ENCODE data around the gene RASL10B. TPM values are rescaled to one million over a fixed set of nuclear protein-coding genes. Genes with fewer than 3 reads are reported as not detected.
"Not testable (repeated sequence)": the region's sequence is repeated elsewhere in the genome, so short reads cannot be mapped to it uniquely, and the experiment has no call there.

The RASL10B gene
- polyA plus RNA-seq, 2 donors: 0.28 to 0.53 TPM

- H3K27ac ChIP-seq (ENCODE audit: low read depth in 2 of 2, low read length in 1 of 2): no peak overlapping the region
- peaks cover 0 to 2% of the 10 kb centered on the region in 2 donors for H3K9me3 ChIP-seq (ENCODE audit: control insufficient read depth in 2 of 2, insufficient read depth in 1 of 2, low read depth in 1 of 2, low read length in 1 of 2)
- WGBS, 2 donors: 84 to 86% methylated on average over 15 of the region's 15 CpGs
- peaks cover 5 to 17% of the 10 kb centered on the region in 2 donors for H3K4me1 ChIP-seq (ENCODE audit: control insufficient read depth in 2 of 2, insufficient read depth in 2 of 2, low read length in 1 of 2)
- H3K36me3 ChIP-seq (ENCODE audit: control insufficient read depth in 2 of 2, insufficient read depth in 2 of 2, low read length in 1 of 2): no peaks in the 10 kb centered on the region
- H3K27me3 ChIP-seq (ENCODE audit: control insufficient read depth in 1 of 2, insufficient read depth in 2 of 2, low read length in 2 of 2): peaks cover 0 to 7% of the 10 kb centered on the region in 2 donors
- no peak overlapping the region for H3K4me3 ChIP-seq (ENCODE audit: low read depth in 1 of 2, low read length in 2 of 2)
Observed at GRCh38 chr17:35745749-35746320, 14.4 kb downstream of the RASL10B start.

- H3K9me3 ChIP-seq (ENCODE audit: control insufficient read depth in 2 of 2, insufficient read depth in 1 of 2, low read depth in 1 of 2, low read length in 1 of 2): no peaks in the 10 kb centered on the region
- H3K4me1 ChIP-seq (ENCODE audit: control insufficient read depth in 2 of 2, insufficient read depth in 2 of 2, low read length in 1 of 2): peaks cover 0 to 13% of the 10 kb centered on the region in 2 donors
- no peak overlapping the region for H3K4me3 ChIP-seq (ENCODE audit: low read depth in 1 of 2, low read length in 2 of 2)
- H3K27me3 ChIP-seq (ENCODE audit: control insufficient read depth in 1 of 2, insufficient read depth in 2 of 2, low read length in 2 of 2): no peaks in the 10 kb centered on the region
- no peaks in the 10 kb centered on the region for H3K36me3 ChIP-seq (ENCODE audit: control insufficient read depth in 2 of 2, insufficient read depth in 2 of 2, low read length in 1 of 2)
- WGBS, 2 donors: 27 to 30% methylated on average over 12 of the region's 12 CpGs
- no peak overlapping the region for H3K27ac ChIP-seq (ENCODE audit: low read depth in 2 of 2, low read length in 1 of 2)
Observed at GRCh38 chr17:35747540-35748017, 16.1 kb downstream of the RASL10B start.

GRCh38 chr17:35748341-35748841, 17.0 kb downstream of the RASL10B start:
- Histone ChIP-seq H3K36me3 (ENCODE audit: control insufficient read depth in 2 of 2, insufficient read depth in 2 of 2, low read length in 1 of 2) (no peaks in the 10 kb centered on the region), H3K27me3 (ENCODE audit: control insufficient read depth in 1 of 2, insufficient read depth in 2 of 2, low read length in 2 of 2) (no peaks in the 10 kb centered on the region), H3K4me1 (ENCODE audit: control insufficient read depth in 2 of 2, insufficient read depth in 2 of 2, low read length in 1 of 2) (peaks cover 0 to 15% of the 10 kb centered on the region in 2 donors), H3K4me3 (ENCODE audit: low read depth in 1 of 2, low read length in 2 of 2) (no peak overlapping the region), H3K9me3 (ENCODE audit: control insufficient read depth in 2 of 2, insufficient read depth in 1 of 2, low read depth in 1 of 2, low read length in 1 of 2) (no peaks in the 10 kb centered on the region), H3K27ac (ENCODE audit: low read depth in 2 of 2, low read length in 1 of 2) (no peak overlapping the region)
- 18 to 29% methylated on average over 4 of the region's 4 CpGs for WGBS, 2 donors

GRCh38 chr17:35748979-35749378, 17.5 kb downstream of the RASL10B start:
- no peaks in the 10 kb centered on the region for H3K27me3 ChIP-seq (ENCODE audit: control insufficient read depth in 1 of 2, insufficient read depth in 2 of 2, low read length in 2 of 2)
- H3K36me3 ChIP-seq (ENCODE audit: control insufficient read depth in 2 of 2, insufficient read depth in 2 of 2, low read length in 1 of 2): no peaks in the 10 kb centered on the region
- 73 to 81% methylated on average over 6 of the region's 6 CpGs for WGBS, 2 donors
- H3K9me3 ChIP-seq (ENCODE audit: control insufficient read depth in 2 of 2, insufficient read depth in 1 of 2, low read depth in 1 of 2, low read length in 1 of 2): no peaks in the 10 kb centered on the region
- H3K4me1 ChIP-seq (ENCODE audit: control insufficient read depth in 2 of 2, insufficient read depth in 2 of 2, low read length in 1 of 2): peaks cover 0 to 15% of the 10 kb centered on the region in 2 donors
- no peak overlapping the region for H3K27ac ChIP-seq (ENCODE audit: low read depth in 2 of 2, low read length in 1 of 2)
- no peak overlapping the region for H3K4me3 ChIP-seq (ENCODE audit: low read depth in 1 of 2, low read length in 2 of 2)

GRCh38 chr17:35749560-35750412, 18.3 kb downstream of the RASL10B start:
- Histone ChIP-seq H3K4me1 (ENCODE audit: control insufficient read depth in 2 of 2, insufficient read depth in 2 of 2, low read length in 1 of 2) (peaks cover 0 to 15% of the 10 kb centered on the region in 2 donors), H3K27me3 (ENCODE audit: control insufficient read depth in 1 of 2, insufficient read depth in 2 of 2, low read length in 2 of 2) (no peaks in the 10 kb centered on the region), H3K9me3 (ENCODE audit: control insufficient read depth in 2 of 2, insufficient read depth in 1 of 2, low read depth in 1 of 2, low read length in 1 of 2) (no peaks in the 10 kb centered on the region), H3K36me3 (ENCODE audit: control insufficient read depth in 2 of 2, insufficient read depth in 2 of 2, low read length in 1 of 2) (no peaks in the 10 kb centered on the region), H3K4me3 (ENCODE audit: low read depth in 1 of 2, low read length in 2 of 2) (no peak overlapping the region), H3K27ac (ENCODE audit: low read depth in 2 of 2, low read length in 1 of 2) (no peak overlapping the region)
- 7 to 11% methylated on average over 32 to 35 of the region's 35 CpGs for WGBS, 2 donors

GRCh38 chr17:35750526-35751395, 19.3 kb downstream of the RASL10B start:
- H3K27ac ChIP-seq (ENCODE audit: low read depth in 2 of 2, low read length in 1 of 2): no peak overlapping the region
- WGBS, 2 donors: 73 to 74% methylated on average over 10 of the region's 10 CpGs
- no peak overlapping the region for H3K4me3 ChIP-seq (ENCODE audit: low read depth in 1 of 2, low read length in 2 of 2)
- peaks cover 0 to 15% of the 10 kb centered on the region in 2 donors for H3K4me1 ChIP-seq (ENCODE audit: control insufficient read depth in 2 of 2, insufficient read depth in 2 of 2, low read length in 1 of 2)
- no peaks in the 10 kb centered on the region for H3K9me3 ChIP-seq (ENCODE audit: control insufficient read depth in 2 of 2, insufficient read depth in 1 of 2, low read depth in 1 of 2, low read length in 1 of 2)
- no peaks in the 10 kb centered on the region for H3K36me3 ChIP-seq (ENCODE audit: control insufficient read depth in 2 of 2, insufficient read depth in 2 of 2, low read length in 1 of 2)
- no peaks in the 10 kb centered on the region for H3K27me3 ChIP-seq (ENCODE audit: control insufficient read depth in 1 of 2, insufficient read depth in 2 of 2, low read length in 2 of 2)

GRCh38 chr17:35751541-35751940, 20.1 kb downstream of the RASL10B start:
- 84 to 86% methylated on average over 4 of the region's 4 CpGs for WGBS, 2 donors
- H3K4me3 ChIP-seq (ENCODE audit: low read depth in 1 of 2, low read length in 2 of 2); H3K9me3 ChIP-seq (ENCODE audit: control insufficient read depth in 2 of 2, insufficient read depth in 1 of 2, low read depth in 1 of 2, low read length in 1 of 2); H3K27ac ChIP-seq (ENCODE audit: low read depth in 2 of 2, low read length in 1 of 2); H3K27me3 ChIP-seq (ENCODE audit: control insufficient read depth in 1 of 2, insufficient read depth in 2 of 2, low read length in 2 of 2); H3K36me3 ChIP-seq (ENCODE audit: control insufficient read depth in 2 of 2, insufficient read depth in 2 of 2, low read length in 1 of 2): not testable (repeated sequence)
- peaks cover 0 to 15% of the 10 kb centered on the region in 2 donors for H3K4me1 ChIP-seq (ENCODE audit: control insufficient read depth in 2 of 2, insufficient read depth in 2 of 2, low read length in 1 of 2)

GRCh38 chr17:35752471-35752870, 21.0 kb downstream of the RASL10B start:
- no peaks in the 10 kb centered on the region for H3K9me3 ChIP-seq (ENCODE audit: control insufficient read depth in 2 of 2, insufficient read depth in 1 of 2, low read depth in 1 of 2, low read length in 1 of 2)
- no peaks in the 10 kb centered on the region for H3K27me3 ChIP-seq (ENCODE audit: control insufficient read depth in 1 of 2, insufficient read depth in 2 of 2, low read length in 2 of 2)
- no peaks in the 10 kb centered on the region for H3K36me3 ChIP-seq (ENCODE audit: control insufficient read depth in 2 of 2, insufficient read depth in 2 of 2, low read length in 1 of 2)
- H3K4me1 ChIP-seq (ENCODE audit: control insufficient read depth in 2 of 2, insufficient read depth in 2 of 2, low read length in 1 of 2): peaks cover 0 to 15% of the 10 kb centered on the region in 2 donors
- no peak overlapping the region for H3K27ac ChIP-seq (ENCODE audit: low read depth in 2 of 2, low read length in 1 of 2)
- 54 to 57% methylated on average over 16 of the region's 16 CpGs for WGBS, 2 donors
- no peak overlapping the region for H3K4me3 ChIP-seq (ENCODE audit: low read depth in 1 of 2, low read length in 2 of 2)

All from esophagus (tissue), 2 donors.